Measurements from ENCODE around the gene TLCD5.

DNA sequence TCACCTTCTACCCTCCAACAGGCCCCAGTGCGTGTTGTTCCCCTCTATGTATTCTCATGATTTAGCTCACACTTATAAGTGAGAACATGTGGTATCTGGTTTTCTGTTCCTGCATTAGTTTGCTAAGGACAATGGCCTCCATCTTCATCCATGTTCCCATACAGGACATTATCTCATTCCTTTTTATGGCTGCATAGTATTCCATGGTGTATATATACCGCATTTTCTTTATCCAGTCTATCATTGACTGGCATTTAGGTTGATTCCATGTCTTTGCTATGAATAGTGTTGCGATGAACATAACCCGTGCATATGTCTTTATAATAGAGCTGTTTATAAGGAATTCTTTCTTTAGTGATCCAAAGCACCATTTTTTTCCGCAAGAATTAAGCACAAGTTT lies 28.5 kb upstream of the TLCD5 start:
- TF ChIP-seq, protein P1, sequence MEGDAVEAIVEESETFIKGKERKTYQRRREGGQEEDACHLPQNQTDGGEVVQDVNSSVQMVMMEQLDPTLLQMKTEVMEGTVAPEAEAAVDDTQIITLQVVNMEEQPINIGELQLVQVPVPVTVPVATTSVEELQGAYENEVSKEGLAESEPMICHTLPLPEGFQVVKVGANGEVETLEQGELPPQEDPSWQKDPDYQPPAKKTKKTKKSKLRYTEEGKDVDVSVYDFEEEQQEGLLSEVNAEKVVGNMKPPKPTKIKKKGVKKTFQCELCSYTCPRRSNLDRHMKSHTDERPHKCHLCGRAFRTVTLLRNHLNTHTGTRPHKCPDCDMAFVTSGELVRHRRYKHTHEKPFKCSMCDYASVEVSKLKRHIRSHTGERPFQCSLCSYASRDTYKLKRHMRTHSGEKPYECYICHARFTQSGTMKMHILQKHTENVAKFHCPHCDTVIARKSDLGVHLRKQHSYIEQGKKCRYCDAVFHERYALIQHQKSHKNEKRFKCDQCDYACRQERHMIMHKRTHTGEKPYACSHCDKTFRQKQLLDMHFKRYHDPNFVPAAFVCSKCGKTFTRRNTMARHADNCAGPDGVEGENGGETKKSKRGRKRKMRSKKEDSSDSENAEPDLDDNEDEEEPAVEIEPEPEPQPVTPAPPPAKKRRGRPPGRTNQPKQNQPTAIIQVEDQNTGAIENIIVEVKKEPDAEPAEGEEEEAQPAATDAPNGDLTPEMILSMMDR (IDR thresholded peaks at IDR 0.05): no peak
- no peak for TF ChIP-seq EP300 (IDR thresholded peaks at IDR 0.05; ENCODE audit: low read depth)
- no peak for TF ChIP-seq POLR2AphosphoS5 (IDR thresholded peaks at IDR 0.05)
- no peak for TF ChIP-seq POLR2A (IDR thresholded peaks at IDR 0.05)
